WTC11 (cell line): ENCODE data around the gene SLC6A1. TPM values are rescaled to one million over a fixed set of nuclear protein-coding genes. Genes with fewer than 3 reads are reported as not detected.

Experiments
- ATAC-seq: fragments of 200-7000 bp; cut with Tn5 transposase; 2 replicates; pipeline ENCODE4 v1.10.0; 2021; ENCODE audit warnings: mild to moderate bottlenecking, moderate library complexity
- CTCF ChIA-PET: fragments of 300-600 bp; sonication (Branson Sonifier 250); formaldehyde crosslinking; loops from one replicate; lab custom pipeline; 2021; ENCODE audit warnings: antibody characterized with exemption; lab: Charles Lee
- POLR2A ChIA-PET: fragments of 350-600 bp; sonication (Branson Sonifier 250); formaldehyde crosslinking; loops from one replicate; lab custom pipeline; 2021; ENCODE audit warnings: antibody characterized with exemption; lab: Charles Lee
- DNase-seq: peaks from one replicate; pipeline ENCODE4 v3.0.0; 2021; ENCODE audit warnings: low spot score
- H3K27ac Mint-ChIP-seq: 2 replicates; pipeline ENCODE4 v1.8.0; 2021; ENCODE audit warnings: mixed read lengths
- H3K27me3 Mint-ChIP-seq: 2 replicates; pipeline ENCODE4 v1.8.0; 2021; ENCODE audit warnings: low read depth, mild to moderate bottlenecking, moderate library complexity, mixed read lengths
- H3K36me3 Mint-ChIP-seq: 2 replicates; pipeline ENCODE4 v1.8.0; 2021; ENCODE audit warnings: mixed read lengths
- H3K4me1 Mint-ChIP-seq: 2 replicates; pipeline ENCODE4 v1.8.0; 2022; ENCODE audit warnings: mixed read lengths
- H3K4me3 Mint-ChIP-seq: 2 replicates; pipeline ENCODE4 v1.8.0; 2021; ENCODE audit warnings: mild to moderate bottlenecking, moderate library complexity, mixed read lengths
- H3K9me3 Mint-ChIP-seq: 2 replicates; pipeline ENCODE4 v1.8.0; 2021; ENCODE audit warnings: mixed read lengths
- ATF1 ChIP-seq: sonication (generic); formaldehyde crosslinking; IDR thresholded peaks from 2 replicates; pipeline ENCODE4 v1.8.1; 2023; ENCODE audit warnings: mild to moderate bottlenecking, moderate library complexity, missing genetic modification reagents
- CBFB ChIP-seq: sonication (generic); formaldehyde crosslinking; IDR thresholded peaks from 2 replicates; pipeline ENCODE4 v1.8.1; 2022; ENCODE audit warnings: mild to moderate bottlenecking, low read depth, missing genetic modification reagents
- CTCF ChIP-seq: fragments of 200-600 bp; IDR thresholded peaks from 2 replicates; pipeline ENCODE4 v1.8.0; 2022; ENCODE audit warnings: antibody characterized with exemption
- E2F1 ChIP-seq: sonication (generic); formaldehyde crosslinking; IDR thresholded peaks from 2 replicates; pipeline ENCODE4 v1.8.0; 2022; ENCODE audit warnings: mild to moderate bottlenecking, missing genetic modification reagents
- ETV6 ChIP-seq: sonication (generic); formaldehyde crosslinking; IDR thresholded peaks from 2 replicates; pipeline ENCODE4 v1.8.1; 2022; ENCODE audit warnings: mild to moderate bottlenecking, missing genetic modification reagents
- GRHL2 ChIP-seq: fragments of 250-450 bp; sonication (Bioruptor Pico); IDR thresholded peaks from 2 replicates; pipeline ENCODE4 v1.8.0; 2022; ENCODE audit warnings: mild to moderate bottlenecking, moderate library complexity; ENCODE audit not compliant: insufficient replicate concordance, severe bottlenecking
- KAT7 ChIP-seq: sonication (generic); formaldehyde crosslinking; IDR thresholded peaks from 2 replicates; pipeline ENCODE4 v1.8.1; 2023; ENCODE audit warnings: missing genetic modification reagents, mild to moderate bottlenecking, borderline replicate concordance
- MAX ChIP-seq: sonication (generic); formaldehyde crosslinking; IDR thresholded peaks from 2 replicates; pipeline ENCODE4 v1.8.0; 2022; ENCODE audit warnings: mild to moderate bottlenecking, missing genetic modification reagents
- PRDM15 ChIP-seq: sonication (generic); formaldehyde crosslinking; IDR thresholded peaks from 2 replicates; pipeline ENCODE4 v1.8.0; 2022; ENCODE audit warnings: missing genetic modification reagents
- SMAD4 ChIP-seq: sonication (generic); formaldehyde crosslinking; IDR thresholded peaks from 2 replicates; pipeline ENCODE4 v1.8.0; 2022; ENCODE audit warnings: mild to moderate bottlenecking, missing genetic modification reagents
- TEAD4 ChIP-seq: sonication (generic); formaldehyde crosslinking; IDR thresholded peaks from 2 replicates; pipeline ENCODE4 v1.8.0; 2022; ENCODE audit warnings: mild to moderate bottlenecking, missing genetic modification reagents
- ZBTB43 ChIP-seq: sonication (generic); formaldehyde crosslinking; IDR thresholded peaks from 2 replicates; pipeline ENCODE4 v1.8.1; 2023; ENCODE audit warnings: mild to moderate bottlenecking, missing genetic modification reagents
- ZMAT4 ChIP-seq: fragments of 250-450 bp; sonication (Bioruptor Pico); IDR thresholded peaks from 2 replicates; pipeline ENCODE4 v1.9.0; 2021; ENCODE audit warnings: mild to moderate bottlenecking
- ZNF138 ChIP-seq: sonication (generic); formaldehyde crosslinking; conservative IDR thresholded peaks from 2 replicates; pipeline ENCODE4 v1.8.1; 2022; ENCODE audit warnings: mild to moderate bottlenecking, moderate library complexity, missing genetic modification reagents
- ZNF232 ChIP-seq: sonication (generic); formaldehyde crosslinking; IDR thresholded peaks from 2 replicates; pipeline ENCODE4 v1.8.0; 2022; ENCODE audit warnings: mild to moderate bottlenecking, missing genetic modification reagents
- total RNA-seq: library from RNA; stranded (reverse); gene quantifications from 3 replicates; pipeline ENCODE4 v1.2.3, GENCODE V29; 2021

SLC6A1 gene
- total RNA-seq, 1 experiment from 2014 or later, result 0.72 TPM

GRCh38 chr3:11034309-11034985 is 41.9 kb downstream of the SLC6A1 start (continued):
- no peak for TF ChIP-seq MAX (CRISPR knock-in tag)
- TF ChIP-seq GRHL2, result no peak
- no peak for TF ChIP-seq SMAD4 (CRISPR knock-in tag)
- no peak for TF ChIP-seq CBFB (CRISPR knock-in tag)
- TF ChIP-seq CTCF, result no peak
- TF ChIP-seq PRDM15 (CRISPR knock-in tag), result no peak
- TF ChIP-seq ZNF138 (CRISPR knock-in tag), result no peak

GRCh38 chr3:11035757-11036505 is 43.4 kb downstream of the SLC6A1 start:
- DNase-seq (no peak), ATAC-seq (no peak)
- TF ChIP-seq ZMAT4 (CRISPR knock-in tag), result no peak
- no peak for TF ChIP-seq CBFB (CRISPR knock-in tag)
- TF ChIP-seq ETV6 (CRISPR knock-in tag), result no peak
- no peak for TF ChIP-seq ZBTB43 (CRISPR knock-in tag)
- TF ChIP-seq ZNF232 (CRISPR knock-in tag), result no peak
- Mint-ChIP-seq H3K4me1 (no peaks in the 10 kb centered on the region), H3K27ac (no peak overlapping the region), H3K9me3 (no peaks in the 10 kb centered on the region), H3K4me3 (no peak overlapping the region), H3K27me3 (peaks cover 2% of the 10 kb centered on the region; the same call in 1 of the 2 replicates), H3K36me3 (no peaks in the 10 kb centered on the region)
- ChIA-PET POLR2A (no interaction called here), CTCF (interaction anchor here (1.1 kb wide), 1 partner anchor 90 kb away, joined by 3 read pairs; no protein-coding TSS in a partner anchor)

GRCh38 chr3:11037241-11037873 is 44.8 kb downstream of the SLC6A1 start:
- Mint-ChIP-seq H3K9me3 (no peaks in the 10 kb centered on the region), H3K4me1 (no peaks in the 10 kb centered on the region), H3K27ac (no peak overlapping the region), H3K4me3 (no peak overlapping the region), H3K36me3 (no peaks in the 10 kb centered on the region), H3K27me3 (peaks cover 2% of the 10 kb centered on the region; the same call in 1 of the 2 replicates)
- no peak for DNase-seq
- TF ChIP-seq TEAD4 (CRISPR knock-in tag) (no peak), KAT7 (CRISPR knock-in tag) (no peak), E2F1 (CRISPR knock-in tag) (no peak), ATF1 (no peak)
- ChIA-PET POLR2A (no interaction called here), CTCF (interaction anchor here (0.6 to 1.2 kb wide), 3 partner anchors 23 to 264 kb away, joined by 3 read pairs; partner anchors contain the start of gene HRH1)
- no peak for ATAC-seq
